ENCODE measurements around the gene BRSK2. TPM values are rescaled to one million over a fixed set of nuclear protein-coding genes. Genes with fewer than 3 reads are reported as not detected.

Gene BRSK2
- total and polyA plus RNA-seq, 2 experiments from 2014 or later, result 0.11 TPM; not detected in 1

DNA sequence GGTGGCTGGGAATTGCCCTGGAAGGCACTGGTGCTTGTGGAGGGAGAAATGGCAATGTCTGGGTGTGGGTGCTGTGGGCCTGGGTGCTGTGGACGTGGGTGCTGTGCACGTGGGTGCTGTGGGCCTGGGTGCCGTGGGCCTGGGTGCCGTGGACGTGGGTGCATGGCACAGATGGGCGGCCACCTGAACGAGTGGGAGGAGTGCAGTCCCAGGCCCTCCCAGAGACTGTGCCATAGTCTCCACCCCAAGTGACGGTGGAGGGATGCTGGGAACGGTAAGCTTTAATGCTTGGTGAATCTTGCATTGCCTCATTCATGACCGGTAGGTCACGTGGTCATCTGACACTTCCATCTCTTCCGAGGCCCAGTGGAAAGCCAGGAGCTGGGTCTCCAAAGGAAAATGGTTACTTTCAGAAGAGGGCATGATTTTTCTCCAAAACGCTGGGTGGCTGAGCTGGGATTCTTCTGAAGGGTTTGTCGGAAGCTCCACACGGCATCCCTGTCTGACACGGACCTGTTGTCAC, 28.8 kb upstream of the BRSK2 start:
- Histone ChIP-seq H3K4me1 (ENCODE audit: insufficient read depth) (no peaks in the 10 kb centered on the region), H2AFZ (no peak overlapping the region), H3K27ac (no peak overlapping the region), H3K79me2 (ENCODE audit: insufficient read depth) (no peaks in the 10 kb centered on the region), H3K9ac (no peak overlapping the region), H3K36me3 (ENCODE audit: low read depth) (no peaks in the 10 kb centered on the region), H3F3A (ENCODE audit: insufficient read depth) (no peaks in the 10 kb centered on the region), H3K27me3 (replicated peaks; ENCODE audit: insufficient read depth) (no peaks in the 10 kb centered on the region), H4K20me1 (ENCODE audit: insufficient read depth) (no peaks in the 10 kb centered on the region), H3K4me2 (ENCODE audit: unreplicated experiment) (no peak overlapping the region), H3K4me3 (no peak overlapping the region), H3K9me3 (ENCODE audit: low read depth) (no peaks in the 10 kb centered on the region), H3K9me2 (ENCODE audit: insufficient read depth) (no peaks in the 10 kb centered on the region)
- in situ Hi-C loops (cut with MboI), result no loop called here
- TF ChIP-seq EZH2 (IDR thresholded peaks at IDR 0.05; ENCODE audit: insufficient read depth, poor library complexity, severe bottlenecking), result no peak
- no peak for TF ChIP-seq EZH2phosphoT487 (IDR thresholded peaks at IDR 0.05; ENCODE audit: insufficient read depth, low read depth)
- 55 to 61% methylated on average over 14 to 16 of the region's 16 CpGs for WGBS, 2 experiments (ENCODE audit: low coverage in 1 of 2, low lambda C conversion rate in 2 of 2, missing lambda C conversion rate in 2 of 2)
- DNase-seq, result no peak

DNA sequence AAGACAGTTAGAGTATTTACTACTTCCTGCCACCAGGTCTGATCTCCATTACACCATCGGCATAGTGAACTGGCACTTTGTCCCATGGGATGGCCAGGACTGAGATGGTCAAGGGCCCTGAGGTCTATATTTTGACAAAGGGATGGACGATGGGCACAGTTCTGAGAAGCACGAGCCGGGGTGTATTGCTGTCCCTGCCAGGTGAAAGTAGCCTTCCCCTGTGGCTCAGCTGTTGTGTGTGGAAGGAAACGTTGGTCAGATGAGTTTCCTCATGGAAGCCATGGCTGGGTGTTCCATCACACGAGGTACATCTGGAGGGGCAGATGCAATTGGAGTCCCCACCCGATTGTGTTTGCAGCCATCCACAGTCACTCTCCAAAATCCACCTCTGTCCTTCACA, 27.9 kb upstream of the BRSK2 start:
- TF ChIP-seq EZH2 (IDR thresholded peaks at IDR 0.05; ENCODE audit: insufficient read depth, poor library complexity, severe bottlenecking) (no peak), EZH2phosphoT487 (IDR thresholded peaks at IDR 0.05; ENCODE audit: insufficient read depth, low read depth) (no peak)
- no peaks in the 10 kb centered on the region for H3K36me3 ChIP-seq (ENCODE audit: low read depth)
- no peak overlapping the region for H3K27ac ChIP-seq
- no peak overlapping the region for H2AFZ ChIP-seq
- no peak overlapping the region for H3K4me2 ChIP-seq (ENCODE audit: unreplicated experiment)
- no peaks in the 10 kb centered on the region for H3K79me2 ChIP-seq (ENCODE audit: insufficient read depth)
- H3K9me2 ChIP-seq (ENCODE audit: insufficient read depth), result no peaks in the 10 kb centered on the region
- H3K27me3 ChIP-seq (replicated peaks; ENCODE audit: insufficient read depth), result no peaks in the 10 kb centered on the region
- H3K9ac ChIP-seq, result no peak overlapping the region
- H3K9me3 ChIP-seq (ENCODE audit: low read depth), result no peaks in the 10 kb centered on the region
- no peak for DNase-seq
- WGBS, 2 experiments (ENCODE audit: low coverage in 1 of 2, low lambda C conversion rate in 2 of 2, missing lambda C conversion rate in 2 of 2), result 37 to 38% methylated on average over 7 of the region's 7 CpGs
- no peaks in the 10 kb centered on the region for H3F3A ChIP-seq (ENCODE audit: insufficient read depth)
- no peaks in the 10 kb centered on the region for H4K20me1 ChIP-seq (ENCODE audit: insufficient read depth)
- H3K4me1 ChIP-seq (ENCODE audit: insufficient read depth), result no peaks in the 10 kb centered on the region
- in situ Hi-C loops (cut with MboI), result no loop called here
- no peak overlapping the region for H3K4me3 ChIP-seq

DNA sequence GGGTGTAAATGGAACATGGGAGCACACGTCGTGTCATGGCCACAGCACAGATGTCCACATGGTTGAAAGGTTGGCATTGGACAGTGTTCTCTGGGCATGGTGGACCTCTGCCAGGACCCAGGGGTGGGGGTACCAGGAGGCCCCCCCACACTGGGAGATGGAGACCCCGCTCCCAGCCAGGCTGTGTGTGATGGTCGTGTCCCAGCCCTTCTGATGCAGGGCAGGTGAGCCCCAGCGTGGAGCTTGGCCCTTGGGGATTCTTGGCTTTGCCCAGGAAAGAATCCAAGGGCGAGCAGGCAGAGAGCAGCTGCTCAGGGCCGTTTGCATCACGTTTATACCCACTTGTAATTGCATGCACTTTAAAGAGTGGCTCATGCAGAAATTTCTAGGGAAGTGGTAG, 22.0 kb upstream of the BRSK2 start:
- DNase-seq, result no peak
- Histone ChIP-seq H3K4me2 (ENCODE audit: unreplicated experiment) (no peak overlapping the region), H3K79me2 (ENCODE audit: insufficient read depth) (no peaks in the 10 kb centered on the region), H3K4me3 (no peak overlapping the region), H3K27ac (no peak overlapping the region), H3K9ac (no peak overlapping the region), H3K9me2 (ENCODE audit: insufficient read depth) (no peaks in the 10 kb centered on the region), H3K4me1 (ENCODE audit: insufficient read depth) (no peaks in the 10 kb centered on the region), H3K9me3 (ENCODE audit: low read depth) (no peaks in the 10 kb centered on the region), H3F3A (ENCODE audit: insufficient read depth) (no peaks in the 10 kb centered on the region), H3K36me3 (ENCODE audit: low read depth) (no peaks in the 10 kb centered on the region), H4K20me1 (ENCODE audit: insufficient read depth) (no peaks in the 10 kb centered on the region), H3K27me3 (replicated peaks; ENCODE audit: insufficient read depth) (no peaks in the 10 kb centered on the region), H2AFZ (no peak overlapping the region)
- 53 to 57% methylated on average over 8 of the region's 8 CpGs for WGBS, 2 experiments (ENCODE audit: low coverage in 1 of 2, low lambda C conversion rate in 2 of 2, missing lambda C conversion rate in 2 of 2)
- in situ Hi-C loops (cut with MboI), result no loop called here
- TF ChIP-seq EZH2phosphoT487 (IDR thresholded peaks at IDR 0.05; ENCODE audit: insufficient read depth, low read depth) (no peak), EZH2 (IDR thresholded peaks at IDR 0.05; ENCODE audit: insufficient read depth, poor library complexity, severe bottlenecking) (no peak)

DNA sequence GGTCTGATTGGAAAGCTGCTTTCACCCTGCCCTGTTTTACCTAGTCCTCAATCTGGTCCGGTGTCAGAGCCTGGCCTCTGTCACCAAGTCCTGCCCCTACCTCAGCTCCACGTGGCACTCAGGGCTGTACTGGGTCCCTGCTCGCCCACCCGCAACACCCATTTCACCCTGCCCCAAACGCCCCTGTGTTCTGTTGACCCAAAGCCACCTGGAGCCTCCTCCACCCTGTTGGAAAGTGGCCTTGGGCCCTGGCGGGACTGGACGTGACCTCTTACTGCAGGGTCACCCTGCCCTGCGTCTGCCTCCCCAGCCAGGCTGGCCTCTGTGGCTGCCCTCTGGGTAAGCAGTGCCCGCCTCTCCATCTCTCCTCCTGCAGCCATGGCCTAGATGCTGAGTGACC, 21.5 kb upstream of the BRSK2 start:
- H3K36me3 ChIP-seq (ENCODE audit: low read depth), result no peaks in the 10 kb centered on the region
- no peak for DNase-seq
- no peak overlapping the region for H3K27ac ChIP-seq
- no peaks in the 10 kb centered on the region for H3F3A ChIP-seq (ENCODE audit: insufficient read depth)
- 56 to 60% methylated on average over 9 of the region's 9 CpGs for WGBS, 2 experiments (ENCODE audit: low coverage in 1 of 2, low lambda C conversion rate in 2 of 2, missing lambda C conversion rate in 2 of 2)
- no peak overlapping the region for H2AFZ ChIP-seq
- H3K9ac ChIP-seq, result no peak overlapping the region
- in situ Hi-C loops (cut with MboI), result no loop called here
- H3K9me2 ChIP-seq (ENCODE audit: insufficient read depth), result no peaks in the 10 kb centered on the region
- H3K4me1 ChIP-seq (ENCODE audit: insufficient read depth), result no peaks in the 10 kb centered on the region
- H3K9me3 ChIP-seq (ENCODE audit: low read depth), result no peaks in the 10 kb centered on the region
- H3K27me3 ChIP-seq (replicated peaks; ENCODE audit: insufficient read depth), result no peaks in the 10 kb centered on the region
- no peak overlapping the region for H3K4me3 ChIP-seq
- no peak overlapping the region for H3K4me2 ChIP-seq (ENCODE audit: unreplicated experiment)
- no peaks in the 10 kb centered on the region for H3K79me2 ChIP-seq (ENCODE audit: insufficient read depth)
- no peaks in the 10 kb centered on the region for H4K20me1 ChIP-seq (ENCODE audit: insufficient read depth)
- TF ChIP-seq EZH2 (IDR thresholded peaks at IDR 0.05; ENCODE audit: insufficient read depth, poor library complexity, severe bottlenecking) (no peak), EZH2phosphoT487 (IDR thresholded peaks at IDR 0.05; ENCODE audit: insufficient read depth, low read depth) (no peak)

DNA sequence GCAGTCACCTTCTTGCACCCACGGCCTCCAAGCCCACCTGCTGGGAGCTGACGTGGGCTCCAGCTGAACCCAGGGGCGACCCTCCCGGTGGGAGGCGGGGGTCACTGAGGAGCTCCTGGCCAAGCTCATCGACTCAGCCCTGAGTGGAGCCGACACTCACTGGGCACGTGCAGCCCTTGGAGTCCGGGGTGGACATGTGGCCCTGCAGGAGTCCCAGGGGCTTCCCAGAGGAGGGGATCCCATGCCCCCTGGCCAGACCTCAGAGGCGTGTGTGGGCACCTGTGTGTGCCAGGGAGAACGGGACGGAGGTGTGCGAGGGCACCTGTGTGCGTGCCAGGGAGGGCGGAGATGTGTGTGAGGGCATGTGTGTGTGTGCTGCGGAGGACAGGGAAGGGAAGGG, 20.8 kb upstream of the BRSK2 start:
- no peak overlapping the region for H3K4me3 ChIP-seq
- H3F3A ChIP-seq (ENCODE audit: insufficient read depth), result no peaks in the 10 kb centered on the region
- H3K36me3 ChIP-seq (ENCODE audit: low read depth), result no peaks in the 10 kb centered on the region
- no peak overlapping the region for H2AFZ ChIP-seq
- no peaks in the 10 kb centered on the region for H3K9me3 ChIP-seq (ENCODE audit: low read depth)
- H3K9ac ChIP-seq, result no peak overlapping the region
- 62 to 64% methylated on average over 14 to 16 of the region's 16 CpGs for WGBS, 2 experiments (ENCODE audit: low coverage in 1 of 2, low lambda C conversion rate in 2 of 2, missing lambda C conversion rate in 2 of 2)
- TF ChIP-seq EZH2phosphoT487 (IDR thresholded peaks at IDR 0.05; ENCODE audit: insufficient read depth, low read depth) (no peak), EZH2 (IDR thresholded peaks at IDR 0.05; ENCODE audit: insufficient read depth, poor library complexity, severe bottlenecking) (no peak)
- no peak for DNase-seq
- in situ Hi-C loops (cut with MboI), result no loop called here
- H3K27ac ChIP-seq, result no peak overlapping the region
- no peaks in the 10 kb centered on the region for H3K4me1 ChIP-seq (ENCODE audit: insufficient read depth)
- H3K79me2 ChIP-seq (ENCODE audit: insufficient read depth), result no peaks in the 10 kb centered on the region
- no peaks in the 10 kb centered on the region for H4K20me1 ChIP-seq (ENCODE audit: insufficient read depth)
- no peaks in the 10 kb centered on the region for H3K9me2 ChIP-seq (ENCODE audit: insufficient read depth)
- no peak overlapping the region for H3K4me2 ChIP-seq (ENCODE audit: unreplicated experiment)
- H3K27me3 ChIP-seq (replicated peaks; ENCODE audit: insufficient read depth), result no peaks in the 10 kb centered on the region

Measured in GM23248 (cell line).